HL-60 (cell line): ENCODE results near the gene PPP6C.
"Not testable (repeated sequence)": the region's sequence is repeated elsewhere in the genome, so short reads cannot be mapped to it uniquely, and the experiment has no call there.

Source experiments
- DNase-seq, 2 experiments: peaks; one replicate each; pipeline ENCODE4 v3.0.0-alpha.2; 2010 to 2020; ENCODE audit warnings: low read depth in 1 of 2, low spot score in 1 of 2
- H3K27ac ChIP-seq: fragments of 250-450 bp; sonication (Bioruptor Pico); replicated peaks from 2 replicates; pipeline ENCODE4 v1.5.1; 2020; ENCODE audit warnings: mild to moderate bottlenecking, moderate library complexity
- H3K27me3 ChIP-seq: fragments of 250-450 bp; sonication (Bioruptor Pico); 2 replicates; pipeline ENCODE4 v1.5.1; 2021; ENCODE audit warnings: mild to moderate bottlenecking, moderate library complexity; ENCODE audit not compliant: insufficient read depth, poor library complexity, severe bottlenecking
- H3K4me3 ChIP-seq: replicated peaks from 2 replicates; pipeline ENCODE4 v1.5.1; 2011; ENCODE audit warnings: mild to moderate bottlenecking, control low read depth, low read length; ENCODE audit not compliant: insufficient read depth
- GABPA ChIP-seq: IDR thresholded peaks from 2 replicates; pipeline ENCODE4 v1.6.1; 2012; ENCODE audit warnings: low read depth
- POLR2AphosphoS5 ChIP-seq: IDR thresholded peaks from 2 replicates; pipeline ENCODE4 v1.6.1; 2012; ENCODE audit warnings: low read depth
- SPI1 ChIP-seq: IDR thresholded peaks from 2 replicates; pipeline ENCODE4 v1.6.1; 2012; ENCODE audit warnings: low read depth, mild to moderate bottlenecking, borderline replicate concordance
- TF ChIP-seq, protein P1 (sequence below): IDR thresholded peaks from 2 replicates; pipeline ENCODE4 v1.6.1; 2012; ENCODE audit warnings: low read depth; ENCODE audit not compliant: insufficient replicate concordance
- TF ChIP-seq, protein P2 (sequence below): IDR thresholded peaks from one replicate; pipeline ENCODE4 v1.5.1; 2011; ENCODE audit warnings: low read length, control low read depth, inconsistent platforms; ENCODE audit not compliant: insufficient read depth

The PPP6C gene

DNA sequence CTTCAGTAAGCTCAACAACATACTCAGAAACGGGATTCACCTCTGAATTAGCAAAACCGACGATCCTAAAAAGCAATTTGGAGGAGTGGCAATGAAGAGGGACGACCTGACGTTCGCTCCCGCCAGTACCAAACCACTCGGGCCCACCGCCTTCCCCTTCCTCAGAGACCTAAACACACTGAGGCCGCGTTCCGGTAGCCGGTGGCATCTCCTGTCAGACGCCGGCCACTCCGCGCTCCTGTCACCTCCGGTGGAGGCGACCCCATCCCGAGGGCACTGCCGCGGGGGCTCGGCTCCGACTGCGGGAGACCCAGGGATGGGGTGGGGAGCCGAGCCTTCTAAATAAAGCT is 617 bp downstream of the PPP6C start:
- peak; percentile 25 to 39 for DNase-seq
- Histone ChIP-seq H3K27ac (peak overlapping the region; percentile 81), H3K4me3 (peak overlapping the region; percentile 99), H3K27me3 (no peaks in the 10 kb centered on the region)
- TF ChIP-seq GABPA: no peak
- TF ChIP-seq, protein P1, sequence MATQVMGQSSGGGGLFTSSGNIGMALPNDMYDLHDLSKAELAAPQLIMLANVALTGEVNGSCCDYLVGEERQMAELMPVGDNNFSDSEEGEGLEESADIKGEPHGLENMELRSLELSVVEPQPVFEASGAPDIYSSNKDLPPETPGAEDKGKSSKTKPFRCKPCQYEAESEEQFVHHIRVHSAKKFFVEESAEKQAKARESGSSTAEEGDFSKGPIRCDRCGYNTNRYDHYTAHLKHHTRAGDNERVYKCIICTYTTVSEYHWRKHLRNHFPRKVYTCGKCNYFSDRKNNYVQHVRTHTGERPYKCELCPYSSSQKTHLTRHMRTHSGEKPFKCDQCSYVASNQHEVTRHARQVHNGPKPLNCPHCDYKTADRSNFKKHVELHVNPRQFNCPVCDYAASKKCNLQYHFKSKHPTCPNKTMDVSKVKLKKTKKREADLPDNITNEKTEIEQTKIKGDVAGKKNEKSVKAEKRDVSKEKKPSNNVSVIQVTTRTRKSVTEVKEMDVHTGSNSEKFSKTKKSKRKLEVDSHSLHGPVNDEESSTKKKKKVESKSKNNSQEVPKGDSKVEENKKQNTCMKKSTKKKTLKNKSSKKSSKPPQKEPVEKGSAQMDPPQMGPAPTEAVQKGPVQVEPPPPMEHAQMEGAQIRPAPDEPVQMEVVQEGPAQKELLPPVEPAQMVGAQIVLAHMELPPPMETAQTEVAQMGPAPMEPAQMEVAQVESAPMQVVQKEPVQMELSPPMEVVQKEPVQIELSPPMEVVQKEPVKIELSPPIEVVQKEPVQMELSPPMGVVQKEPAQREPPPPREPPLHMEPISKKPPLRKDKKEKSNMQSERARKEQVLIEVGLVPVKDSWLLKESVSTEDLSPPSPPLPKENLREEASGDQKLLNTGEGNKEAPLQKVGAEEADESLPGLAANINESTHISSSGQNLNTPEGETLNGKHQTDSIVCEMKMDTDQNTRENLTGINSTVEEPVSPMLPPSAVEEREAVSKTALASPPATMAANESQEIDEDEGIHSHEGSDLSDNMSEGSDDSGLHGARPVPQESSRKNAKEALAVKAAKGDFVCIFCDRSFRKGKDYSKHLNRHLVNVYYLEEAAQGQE: no peak
- TF ChIP-seq, protein P2, sequence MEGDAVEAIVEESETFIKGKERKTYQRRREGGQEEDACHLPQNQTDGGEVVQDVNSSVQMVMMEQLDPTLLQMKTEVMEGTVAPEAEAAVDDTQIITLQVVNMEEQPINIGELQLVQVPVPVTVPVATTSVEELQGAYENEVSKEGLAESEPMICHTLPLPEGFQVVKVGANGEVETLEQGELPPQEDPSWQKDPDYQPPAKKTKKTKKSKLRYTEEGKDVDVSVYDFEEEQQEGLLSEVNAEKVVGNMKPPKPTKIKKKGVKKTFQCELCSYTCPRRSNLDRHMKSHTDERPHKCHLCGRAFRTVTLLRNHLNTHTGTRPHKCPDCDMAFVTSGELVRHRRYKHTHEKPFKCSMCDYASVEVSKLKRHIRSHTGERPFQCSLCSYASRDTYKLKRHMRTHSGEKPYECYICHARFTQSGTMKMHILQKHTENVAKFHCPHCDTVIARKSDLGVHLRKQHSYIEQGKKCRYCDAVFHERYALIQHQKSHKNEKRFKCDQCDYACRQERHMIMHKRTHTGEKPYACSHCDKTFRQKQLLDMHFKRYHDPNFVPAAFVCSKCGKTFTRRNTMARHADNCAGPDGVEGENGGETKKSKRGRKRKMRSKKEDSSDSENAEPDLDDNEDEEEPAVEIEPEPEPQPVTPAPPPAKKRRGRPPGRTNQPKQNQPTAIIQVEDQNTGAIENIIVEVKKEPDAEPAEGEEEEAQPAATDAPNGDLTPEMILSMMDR: no peak
- no peak for TF ChIP-seq POLR2AphosphoS5
- TF ChIP-seq SPI1: no peak

DNA sequence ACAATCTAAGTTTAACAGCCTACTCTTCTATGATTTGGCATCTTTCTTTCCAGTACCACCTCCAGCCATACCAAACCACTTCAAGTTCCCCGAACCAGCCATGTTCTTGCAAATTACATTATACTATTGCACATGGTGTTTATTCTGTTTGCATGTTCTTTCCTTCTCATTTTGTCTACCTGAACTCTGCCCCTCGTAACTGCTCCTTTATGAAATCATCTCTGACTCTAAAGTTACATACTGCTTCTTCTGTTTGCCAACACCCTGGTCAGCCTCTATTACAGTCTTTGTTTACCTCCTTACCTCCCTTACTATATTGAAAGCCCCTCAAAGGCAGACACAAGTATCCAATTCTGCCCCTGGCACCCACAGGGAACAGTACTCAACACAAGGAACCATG is 6.0 kb downstream of the PPP6C start:
- Histone ChIP-seq H3K4me3 (no peak overlapping the region), H3K27ac (no peak overlapping the region), H3K27me3 (no peaks in the 10 kb centered on the region)
- DNase-seq: no peak
- TF ChIP-seq SPI1: no peak
- TF ChIP-seq GABPA: no peak
- TF ChIP-seq, protein P1: no peak
- TF ChIP-seq POLR2AphosphoS5: no peak
- TF ChIP-seq, protein P2: no peak

DNA sequence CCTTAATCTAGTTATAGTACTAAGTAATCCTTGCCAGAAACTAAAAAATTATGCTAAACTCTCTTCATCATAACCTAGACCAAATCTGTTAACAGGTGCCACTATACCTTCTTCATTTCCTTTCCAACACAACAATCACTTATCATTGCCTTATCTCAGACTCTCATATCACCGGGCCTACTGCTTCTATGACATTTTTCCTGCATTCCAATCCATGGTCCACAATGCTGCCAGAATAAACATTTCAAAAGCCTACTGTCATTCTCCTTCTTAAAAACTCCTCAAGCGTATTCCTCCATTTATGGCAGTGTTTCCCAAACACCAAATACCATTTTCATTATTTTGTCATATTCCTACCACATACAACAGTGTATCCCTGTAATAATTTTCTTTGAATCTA is 6.5 kb downstream of the PPP6C start:
- no peak for TF ChIP-seq POLR2AphosphoS5
- no peak for TF ChIP-seq GABPA
- TF ChIP-seq SPI1: no peak
- TF ChIP-seq, protein P2: no peak
- TF ChIP-seq, protein P1: no peak
- H3K27me3 ChIP-seq: no peaks in the 10 kb centered on the region
- no peak overlapping the region for H3K4me3 ChIP-seq
- no peak for DNase-seq
- no peak overlapping the region for H3K27ac ChIP-seq

DNA sequence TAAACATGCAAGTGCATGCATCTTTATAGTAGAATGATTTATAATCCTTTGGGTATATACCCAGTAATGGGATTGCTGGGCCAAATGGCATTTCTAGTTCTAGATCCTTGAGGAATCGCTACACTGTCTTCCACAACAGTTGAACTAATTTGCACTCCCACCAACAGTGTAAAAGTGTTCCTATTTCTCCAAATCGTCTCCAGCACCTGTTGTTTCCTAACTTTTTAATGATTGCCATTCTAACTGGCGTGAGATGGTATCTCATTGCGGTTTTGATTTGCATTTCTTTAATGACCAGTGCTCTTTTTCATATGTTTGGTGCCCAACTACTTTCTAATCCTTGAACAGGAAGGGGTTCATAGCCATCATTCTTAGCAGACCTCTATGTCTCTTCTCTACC is 7.8 kb downstream of the PPP6C start:
- DNase-seq, H3K4me3 ChIP-seq, H3K27me3 ChIP-seq, H3K27ac ChIP-seq: not testable (repeated sequence)
